ENCODE results near the gene ZKSCAN5.

- no peak for TF ChIP-seq CTCF (IDR thresholded peaks at IDR 0.05)
- TF ChIP-seq ZNF219 (CRISPR knock-in tag; IDR thresholded peaks at IDR 0.05; ENCODE audit: borderline replicate concordance) = no peak
- no peak for TF ChIP-seq JUN (CRISPR knock-in tag; IDR thresholded peaks at IDR 0.05)
- no peak for TF ChIP-seq TEAD1 (CRISPR knock-in tag; IDR thresholded peaks at IDR 0.05)
- TF ChIP-seq ZNF532 (CRISPR knock-in tag; IDR thresholded peaks at IDR 0.05; ENCODE audit: borderline replicate concordance) = no peak
- no peak for TF ChIP-seq SP1 (CRISPR knock-in tag; conservative IDR thresholded peaks at IDR 0.05)
- no peak for TF ChIP-seq AR (CRISPR knock-in tag; IDR thresholded peaks at IDR 0.05)
- no peak for TF ChIP-seq ZNF121 (CRISPR knock-in tag; IDR thresholded peaks at IDR 0.05)
- TF ChIP-seq TP53 (CRISPR knock-in tag; IDR thresholded peaks at IDR 0.05) = no peak
- no peak for TF ChIP-seq CBFB (CRISPR knock-in tag; IDR thresholded peaks at IDR 0.05; ENCODE audit: low read depth)
Observed at GRCh38 chr7:99561737-99562051, 57.2 kb downstream of the ZKSCAN5 start.
